Parathyroid adenoma (tissue), 2 donors: ENCODE results near the gene PML.

Experiments
- H2AFZ ChIP-seq: fragments of 300-600 bp; sonication (generic); one replicate; pipeline ENCODE4 v1.7.0; 2017; ENCODE audit warnings: antibody characterized with exemption, mild to moderate bottlenecking
- H3K27ac ChIP-seq: fragments of 300-600 bp; sonication (generic); one replicate; pipeline ENCODE4 v1.7.0; 2017
- H3K27me3 ChIP-seq: fragments of 300-600 bp; sonication (generic); one replicate; pipeline ENCODE4 v1.7.0; 2017; ENCODE audit warnings: low read length; ENCODE audit not compliant: control insufficient read depth, insufficient read depth
- H3K36me3 ChIP-seq: fragments of 300-600 bp; sonication (generic); one replicate; pipeline ENCODE4 v1.7.0; 2017; ENCODE audit warnings: low read length; ENCODE audit not compliant: control insufficient read depth, insufficient read depth
- H3K4me1 ChIP-seq: fragments of 300-600 bp; sonication (generic); one replicate; pipeline ENCODE4 v1.7.0; 2017; ENCODE audit warnings: control low read depth
- H3K4me2 ChIP-seq: fragments of 300-600 bp; sonication (generic); one replicate; pipeline ENCODE4 v1.7.0; 2017; ENCODE audit warnings: low read length
- H3K4me3 ChIP-seq: fragments of 300-600 bp; sonication (generic); one replicate; pipeline ENCODE4 v1.7.0; 2017; ENCODE audit warnings: low read depth, low read length
- H3K79me2 ChIP-seq: fragments of 300-600 bp; sonication (generic); one replicate; pipeline ENCODE4 v1.7.0; 2017; ENCODE audit warnings: control low read depth
- H3K9ac ChIP-seq: fragments of 300-600 bp; sonication (generic); one replicate; pipeline ENCODE4 v1.7.0; 2017; ENCODE audit warnings: mild to moderate bottlenecking
- H3K9me3 ChIP-seq: fragments of 300-600 bp; sonication (generic); one replicate; pipeline ENCODE4 v1.7.0; 2017; ENCODE audit warnings: low read length; ENCODE audit not compliant: control insufficient read depth
- TF ChIP-seq, protein P1 (sequence below): fragments of 300-600 bp; sonication (generic); IDR thresholded peaks from one replicate; pipeline ENCODE4 v1.7.0; 2017; ENCODE audit warnings: antibody characterized with exemption, mild to moderate bottlenecking
- donor health status: primary hyperparathyroidism.

Gene PML

DNA sequence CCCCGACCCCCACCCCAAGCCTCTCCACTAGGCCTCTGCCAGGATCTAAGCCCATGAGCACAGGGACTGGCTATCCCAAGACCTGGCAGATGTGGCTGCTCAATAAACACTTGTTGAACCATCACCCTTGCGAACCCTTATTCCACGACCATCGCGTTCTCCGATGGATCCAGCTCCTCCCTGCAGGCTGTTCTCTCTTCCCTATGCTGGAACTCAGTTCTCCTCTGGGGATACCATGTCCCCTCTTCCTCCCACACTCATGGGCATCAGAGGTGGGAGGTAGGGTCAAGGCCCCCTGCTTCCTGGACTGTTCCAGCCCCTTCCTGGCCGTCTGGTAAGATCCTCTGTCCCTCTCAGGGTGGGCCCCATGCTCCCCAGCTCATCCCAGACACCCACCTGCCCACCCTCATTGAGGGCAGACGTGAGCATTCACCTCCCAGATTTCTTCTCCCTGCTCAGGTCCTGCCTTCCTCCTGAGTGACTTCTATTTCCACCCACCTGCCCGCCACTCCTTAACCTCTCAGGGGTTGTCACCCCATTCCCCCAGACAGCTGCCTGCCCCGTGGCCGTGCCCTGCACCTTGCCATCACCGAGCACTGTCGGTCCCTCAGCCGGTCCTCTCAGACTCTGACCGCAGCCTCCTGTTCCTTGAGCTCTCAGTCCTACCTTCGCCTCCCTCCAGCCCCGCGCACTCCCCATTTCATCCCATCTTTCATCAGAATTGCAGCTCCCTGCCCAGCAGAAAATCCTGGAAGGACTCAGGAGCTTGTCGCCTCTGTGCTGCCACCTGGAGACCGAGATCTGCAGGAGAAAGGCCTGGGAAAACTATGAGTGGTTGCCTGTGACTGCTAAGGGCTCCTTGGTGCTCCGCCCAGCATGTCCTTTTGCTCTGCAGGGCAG lies 42.0 kb downstream of the PML start:
- Histone ChIP-seq H3K9me3 (no peaks in the 10 kb centered on the region), H2AFZ (no peak overlapping the region), H3K79me2 (no peaks in the 10 kb centered on the region), H3K9ac (no peak overlapping the region), H3K27me3 (no peaks in the 10 kb centered on the region), H3K4me2 (no peak overlapping the region), H3K36me3 (no peaks in the 10 kb centered on the region), H3K4me3 (no peak overlapping the region), H3K4me1 (no peaks in the 10 kb centered on the region), H3K27ac (no peak overlapping the region)
- TF ChIP-seq, protein P1, sequence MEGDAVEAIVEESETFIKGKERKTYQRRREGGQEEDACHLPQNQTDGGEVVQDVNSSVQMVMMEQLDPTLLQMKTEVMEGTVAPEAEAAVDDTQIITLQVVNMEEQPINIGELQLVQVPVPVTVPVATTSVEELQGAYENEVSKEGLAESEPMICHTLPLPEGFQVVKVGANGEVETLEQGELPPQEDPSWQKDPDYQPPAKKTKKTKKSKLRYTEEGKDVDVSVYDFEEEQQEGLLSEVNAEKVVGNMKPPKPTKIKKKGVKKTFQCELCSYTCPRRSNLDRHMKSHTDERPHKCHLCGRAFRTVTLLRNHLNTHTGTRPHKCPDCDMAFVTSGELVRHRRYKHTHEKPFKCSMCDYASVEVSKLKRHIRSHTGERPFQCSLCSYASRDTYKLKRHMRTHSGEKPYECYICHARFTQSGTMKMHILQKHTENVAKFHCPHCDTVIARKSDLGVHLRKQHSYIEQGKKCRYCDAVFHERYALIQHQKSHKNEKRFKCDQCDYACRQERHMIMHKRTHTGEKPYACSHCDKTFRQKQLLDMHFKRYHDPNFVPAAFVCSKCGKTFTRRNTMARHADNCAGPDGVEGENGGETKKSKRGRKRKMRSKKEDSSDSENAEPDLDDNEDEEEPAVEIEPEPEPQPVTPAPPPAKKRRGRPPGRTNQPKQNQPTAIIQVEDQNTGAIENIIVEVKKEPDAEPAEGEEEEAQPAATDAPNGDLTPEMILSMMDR = peak; percentile 34

DNA sequence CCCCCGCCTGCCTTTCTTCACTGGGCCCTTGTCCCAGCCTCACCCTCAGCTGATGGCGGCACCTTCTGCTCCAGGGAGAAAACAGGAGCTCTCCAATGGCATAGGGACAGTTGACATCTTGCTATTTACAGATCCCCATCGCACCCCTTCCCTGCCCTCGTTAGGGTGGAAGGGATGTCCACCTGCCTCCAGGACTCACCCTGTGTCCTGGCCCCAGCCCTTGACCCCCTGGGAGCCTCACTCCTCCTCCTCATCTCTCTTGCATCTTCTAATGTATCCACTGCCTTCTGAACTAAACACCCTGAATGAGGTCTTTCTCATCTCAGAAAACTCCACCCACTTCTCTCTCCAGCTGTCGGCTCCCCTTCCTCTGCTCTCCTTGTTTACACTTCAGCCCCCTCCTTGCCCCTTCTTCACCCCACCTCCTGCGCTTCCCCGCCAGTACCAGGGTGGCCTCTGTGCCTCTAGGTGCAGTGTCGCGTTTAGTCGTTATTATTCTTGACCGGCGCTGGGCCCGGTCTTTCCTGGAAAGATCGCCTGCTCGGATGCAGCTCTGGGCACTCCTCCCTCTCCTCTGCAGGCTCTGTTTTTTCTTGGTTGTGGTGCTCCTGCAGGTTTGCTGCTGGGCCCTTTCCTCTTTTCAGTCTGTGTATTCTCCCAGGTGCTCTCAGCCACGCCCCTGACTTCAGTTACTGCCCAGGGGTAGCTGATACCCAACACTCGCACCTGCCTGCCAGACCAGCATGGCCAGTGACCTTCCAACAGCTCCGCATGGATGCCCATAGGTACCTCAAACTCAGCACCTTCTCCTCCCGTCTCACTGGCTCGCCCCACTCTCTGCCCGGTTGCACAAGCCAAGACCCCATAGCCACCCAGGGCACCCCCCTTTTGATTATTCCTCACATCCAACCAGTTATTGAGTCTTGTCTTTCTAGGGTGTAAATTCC lies 42.9 kb downstream of the PML start:
- TF ChIP-seq, protein P1 = no peak
- Histone ChIP-seq H3K36me3 (no peaks in the 10 kb centered on the region), H3K4me3 (no peak overlapping the region), H3K9me3 (no peaks in the 10 kb centered on the region), H3K4me1 (no peaks in the 10 kb centered on the region), H3K9ac (no peak overlapping the region), H3K27me3 (no peaks in the 10 kb centered on the region), H3K4me2 (no peak overlapping the region), H3K27ac (no peak overlapping the region), H2AFZ (no peak overlapping the region), H3K79me2 (no peaks in the 10 kb centered on the region)

DNA sequence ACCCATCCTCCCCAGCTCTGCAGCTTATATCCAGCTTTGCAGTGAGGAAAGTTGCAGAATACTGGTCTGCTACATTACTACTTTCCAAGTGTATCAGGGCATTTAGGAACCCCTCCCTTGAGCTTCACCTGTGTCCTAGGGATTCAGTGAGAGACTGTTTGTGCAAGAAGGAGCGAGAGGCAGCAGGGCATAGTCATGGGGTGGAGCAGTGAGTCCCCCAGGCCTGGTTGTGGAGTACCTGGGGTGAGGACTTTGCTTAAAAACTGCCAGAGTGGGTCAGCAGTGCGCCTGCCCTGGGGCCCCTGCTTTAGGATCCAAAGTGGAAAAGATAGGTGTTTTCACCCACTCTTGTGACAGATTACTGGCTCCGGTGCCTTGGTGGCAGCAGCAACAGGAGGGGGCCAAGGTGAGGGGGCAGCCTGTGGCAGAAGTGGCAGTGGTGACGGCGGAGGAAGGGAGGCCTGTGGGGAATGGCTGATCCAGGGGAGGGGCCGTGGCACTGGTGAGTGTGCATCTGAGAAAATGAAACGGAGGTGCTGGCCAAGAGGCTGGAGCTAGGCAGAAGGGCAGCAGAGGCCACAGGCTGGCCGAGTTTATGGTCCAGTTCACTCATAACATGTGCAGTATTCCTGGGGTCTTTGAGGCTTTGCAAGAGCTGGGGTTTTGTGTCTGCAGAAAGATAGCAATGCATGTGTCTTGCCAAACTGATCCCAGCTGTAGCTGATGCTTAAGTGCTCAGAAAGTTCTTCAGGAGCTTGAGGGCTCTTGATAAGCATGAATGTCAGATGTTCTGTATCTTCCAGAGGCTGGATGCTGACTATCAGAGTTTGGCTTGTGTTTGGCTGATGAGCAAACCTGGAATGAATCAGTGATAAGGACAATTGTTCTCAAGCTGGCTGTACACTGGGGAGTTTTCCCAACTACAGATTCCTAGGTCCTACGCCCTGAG lies 44.5 kb downstream of the PML start:
- no peaks in the 10 kb centered on the region for H3K9me3 ChIP-seq
- no peak overlapping the region for H2AFZ ChIP-seq
- no peaks in the 10 kb centered on the region for H3K79me2 ChIP-seq
- H3K4me1 ChIP-seq = no peaks in the 10 kb centered on the region
- H3K4me2 ChIP-seq = no peak overlapping the region
- no peak overlapping the region for H3K9ac ChIP-seq
- TF ChIP-seq, protein P1 = no peak
- H3K27me3 ChIP-seq = no peaks in the 10 kb centered on the region
- H3K36me3 ChIP-seq = no peaks in the 10 kb centered on the region
- no peak overlapping the region for H3K4me3 ChIP-seq
- no peak overlapping the region for H3K27ac ChIP-seq

DNA sequence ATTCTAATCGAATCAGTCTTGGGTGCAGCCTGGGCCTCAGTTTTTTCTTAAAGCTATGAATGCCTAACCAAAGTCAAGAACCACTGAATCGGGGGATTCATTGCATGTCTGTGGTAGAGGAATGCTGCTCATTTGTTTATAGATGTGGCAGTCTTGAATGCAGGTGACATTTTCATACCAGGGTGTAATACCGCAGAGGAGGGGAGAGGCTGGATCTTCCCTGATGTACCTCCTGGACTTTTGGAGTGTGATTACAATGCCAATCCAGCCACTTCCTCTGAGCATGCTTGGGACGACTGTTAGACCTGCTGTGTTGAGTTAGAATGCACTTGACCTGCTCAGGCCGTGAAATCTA lies 45.1 kb downstream of the PML start:
- Histone ChIP-seq H3K9ac (no peak overlapping the region), H3K36me3 (no peaks in the 10 kb centered on the region), H3K9me3 (no peaks in the 10 kb centered on the region), H2AFZ (no peak overlapping the region), H3K4me1 (no peaks in the 10 kb centered on the region), H3K79me2 (no peaks in the 10 kb centered on the region), H3K27ac (no peak overlapping the region), H3K4me3 (no peak overlapping the region), H3K27me3 (no peaks in the 10 kb centered on the region), H3K4me2 (no peak overlapping the region)
- TF ChIP-seq, protein P1 = no peak
